Mesendoderm (in vitro differentiated cells): ENCODE measurements around the gene SYCP3.

ENCODE experiments used
- DNase-seq: peaks from one replicate; pipeline ENCODE4 v3.0.0; 2013
- H2AK5ac ChIP-seq: 2 replicates; pipeline ENCODE4 v1.6.1; 2013; ENCODE audit warnings: low read length, inconsistent platforms
- H2BK120ac ChIP-seq: 2 replicates; pipeline ENCODE4 v1.6.1; 2013; ENCODE audit warnings: low read depth, mild to moderate bottlenecking, low read length, moderate library complexity, mixed read lengths
- H2BK15ac ChIP-seq: replicated peaks from 2 replicates; pipeline ENCODE4 v1.6.1; 2013; ENCODE audit warnings: low read depth, mild to moderate bottlenecking, moderate library complexity
- H2BK5ac ChIP-seq: 2 replicates; pipeline ENCODE4 v1.6.1; 2013; ENCODE audit warnings: low read length, inconsistent platforms
- H3K18ac ChIP-seq: 2 replicates; pipeline ENCODE4 v1.6.1; 2013; ENCODE audit warnings: mild to moderate bottlenecking, low read length, mixed read lengths
- H3K23ac ChIP-seq: one replicate; pipeline ENCODE4 v1.6.1; 2013; ENCODE audit warnings: low read length
- H3K27ac ChIP-seq: 2 replicates; pipeline ENCODE4 v1.5.1; 2013; ENCODE audit warnings: low read depth, mild to moderate bottlenecking, inconsistent platforms, low read length, moderate library complexity
- H3K27me3 ChIP-seq: 2 replicates; pipeline ENCODE4 v1.6.1; 2013; ENCODE audit warnings: low read length, control low read depth, mild to moderate bottlenecking, inconsistent platforms; ENCODE audit not compliant: insufficient read depth, poor library complexity
- H3K36me3 ChIP-seq: 2 replicates; pipeline ENCODE4 v1.6.1; 2013; ENCODE audit warnings: low read length, inconsistent platforms; ENCODE audit not compliant: control insufficient read depth, insufficient read depth
- H3K4ac ChIP-seq: one replicate; pipeline ENCODE4 v1.6.1; 2013; ENCODE audit warnings: low read depth, mild to moderate bottlenecking, low read length, moderate library complexity
- H3K4me1 ChIP-seq: 2 replicates; pipeline ENCODE4 v1.6.1; 2013; ENCODE audit warnings: low read depth, low read length, inconsistent platforms; ENCODE audit not compliant: control insufficient read depth
- H3K4me2 ChIP-seq: 2 replicates; pipeline ENCODE4 v1.6.1; 2013; ENCODE audit warnings: low read length
- H3K4me3 ChIP-seq: 2 replicates; pipeline ENCODE4 v1.5.1; 2013; ENCODE audit warnings: mild to moderate bottlenecking, low read length
- H3K56ac ChIP-seq: one replicate; pipeline ENCODE4 v1.6.1; 2013; ENCODE audit warnings: low read length
- H3K79me1 ChIP-seq: 2 replicates; pipeline ENCODE4 v1.6.1; 2013; ENCODE audit warnings: low read length, inconsistent platforms
- H3K79me2 ChIP-seq: 2 replicates; pipeline ENCODE4 v1.6.1; 2013; ENCODE audit warnings: mild to moderate bottlenecking, low read length; ENCODE audit not compliant: control insufficient read depth, insufficient read depth
- H3K9ac ChIP-seq: 2 replicates; pipeline ENCODE4 v1.6.1; 2013; ENCODE audit warnings: low read length, inconsistent platforms
- H4K5ac ChIP-seq: one replicate; pipeline ENCODE4 v1.6.1; 2013; ENCODE audit warnings: low read length
- H4K8ac ChIP-seq: one replicate; pipeline ENCODE4 v1.6.1; 2013; ENCODE audit warnings: low read depth, mild to moderate bottlenecking, control low read depth, low read length, moderate library complexity
- WGBS: extraction: QIAGEN DNeasy Blood & Tissue Kit; methylation state at CpG from one replicate; pipeline ENCODE4 v1.1.7; 2013; ENCODE audit warnings: low lambda C conversion rate, missing lambda C conversion rate; ENCODE audit not compliant: insufficient coverage; ENCODE audit errors: extremely low coverage; 5-methylcytosine and 5-hydroxymethylcytosine counted together

Gene SYCP3

DNA sequence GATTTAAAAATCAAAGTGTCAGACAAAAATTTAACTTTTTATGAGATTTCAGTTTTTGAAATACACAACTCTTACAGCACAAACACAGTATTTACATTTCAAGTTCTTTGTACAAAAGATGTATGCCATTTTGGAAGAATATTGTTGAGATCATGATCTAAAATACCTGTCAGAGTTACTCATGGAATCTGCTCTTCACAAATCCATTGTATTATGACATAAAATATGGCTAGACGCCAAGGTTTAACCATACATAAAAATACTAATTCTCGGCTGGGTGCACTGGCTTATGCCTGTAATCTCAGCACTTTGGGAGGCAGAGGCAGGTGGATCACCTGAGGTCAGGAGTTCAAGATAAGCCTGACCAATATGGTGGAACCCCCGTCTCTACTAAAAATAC is 6.2 kb upstream of the SYCP3 start:
- Histone ChIP-seq H4K8ac (no peak overlapping the region), H3K27ac (no peak overlapping the region), H2BK5ac (no peak overlapping the region), H4K5ac (no peak overlapping the region), H3K4me3 (no peak overlapping the region), H3K27me3 (no peaks in the 10 kb centered on the region), H3K4ac (no peak overlapping the region), H3K79me1 (no peaks in the 10 kb centered on the region), H3K79me2 (no peaks in the 10 kb centered on the region), H3K23ac (no peak overlapping the region), H3K56ac (no peak overlapping the region), H3K9ac (no peak overlapping the region), H2BK15ac (no peak overlapping the region), H2AK5ac (no peak overlapping the region), H3K4me2 (no peak overlapping the region), H3K36me3 (no peaks in the 10 kb centered on the region), H3K18ac (no peak overlapping the region), H3K4me1 (no peaks in the 10 kb centered on the region), H2BK120ac (no peak overlapping the region)
- no peak for DNase-seq
- WGBS = no CpG with 5 or more reads among the region's 3 CpGs

DNA sequence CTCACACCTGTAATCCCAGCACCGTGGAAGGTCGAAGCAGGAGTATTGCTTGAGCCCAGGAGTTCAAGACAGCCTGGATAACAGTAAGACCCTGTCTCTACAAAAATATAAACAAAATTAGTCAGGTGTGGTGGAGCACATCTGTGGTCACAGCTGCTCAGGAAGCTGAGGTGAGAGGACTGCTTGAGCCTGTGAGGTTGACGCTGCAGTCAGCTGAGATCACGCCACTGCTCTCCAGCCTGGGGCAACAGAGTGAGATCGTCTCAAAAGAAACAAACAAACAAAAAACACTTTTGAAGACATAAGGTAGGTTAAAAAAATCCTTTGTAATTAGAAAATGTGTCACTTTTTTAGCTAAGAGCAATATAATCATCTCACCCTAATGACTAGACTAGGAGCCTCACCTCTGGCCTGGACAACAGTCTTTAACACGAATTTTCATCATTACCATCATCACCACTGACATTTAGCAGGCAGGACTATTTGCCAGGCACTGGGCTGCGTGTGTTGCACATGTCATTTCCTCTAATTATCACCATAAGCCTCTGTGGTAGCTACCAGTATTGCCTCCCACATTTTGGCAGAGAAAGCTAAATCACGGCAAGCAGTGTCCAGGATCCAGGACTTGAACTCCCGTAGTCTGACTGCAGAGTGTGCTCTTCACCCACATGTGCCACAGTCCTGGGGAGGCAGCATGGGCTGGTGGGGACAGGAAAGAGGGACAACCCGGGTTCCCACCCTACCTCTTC is 4.6 kb upstream of the SYCP3 start:
- Histone ChIP-seq H4K5ac (no peak overlapping the region), H3K79me2 (no peaks in the 10 kb centered on the region), H2BK15ac (no peak overlapping the region), H3K18ac (no peak overlapping the region), H2AK5ac (no peak overlapping the region), H3K79me1 (no peaks in the 10 kb centered on the region), H3K56ac (no peak overlapping the region), H3K4me3 (no peak overlapping the region), H4K8ac (no peak overlapping the region), H3K23ac (no peak overlapping the region), H3K4me1 (no peaks in the 10 kb centered on the region), H3K27ac (no peak overlapping the region), H2BK120ac (no peak overlapping the region), H3K9ac (no peak overlapping the region), H3K27me3 (no peaks in the 10 kb centered on the region), H3K36me3 (no peaks in the 10 kb centered on the region), H3K4me2 (no peak overlapping the region), H2BK5ac (no peak overlapping the region), H3K4ac (no peak overlapping the region)
- WGBS = no CpG with 5 or more reads among the region's 10 CpGs
- no peak for DNase-seq

GRCh38 chr12:101743242-101743641 is 4.0 kb upstream of the SYCP3 start:
- Histone ChIP-seq H4K8ac (no peak overlapping the region), H3K4me2 (no peak overlapping the region), H3K27ac (no peak overlapping the region), H3K23ac (no peak overlapping the region), H2AK5ac (no peak overlapping the region), H3K9ac (no peak overlapping the region), H3K36me3 (no peaks in the 10 kb centered on the region), H3K79me1 (no peaks in the 10 kb centered on the region), H4K5ac (no peak overlapping the region), H3K4me1 (no peaks in the 10 kb centered on the region), H3K4ac (no peak overlapping the region), H3K79me2 (no peaks in the 10 kb centered on the region), H3K18ac (no peak overlapping the region), H3K4me3 (no peak overlapping the region), H2BK5ac (no peak overlapping the region), H3K27me3 (no peaks in the 10 kb centered on the region), H2BK15ac (no peak overlapping the region), H2BK120ac (no peak overlapping the region), H3K56ac (no peak overlapping the region)
- WGBS = no CpG with 5 or more reads among the region's 1 CpG
- DNase-seq = no peak

- no peaks in the 10 kb centered on the region for H3K79me2 ChIP-seq
- H4K5ac ChIP-seq = no peak overlapping the region
- no peak overlapping the region for H3K18ac ChIP-seq
- no peak overlapping the region for H3K56ac ChIP-seq
- H3K27ac ChIP-seq = no peak overlapping the region
- no peaks in the 10 kb centered on the region for H3K79me1 ChIP-seq
- no peak overlapping the region for H3K9ac ChIP-seq
- no peak overlapping the region for H3K4me3 ChIP-seq
- no peak overlapping the region for H3K4ac ChIP-seq
- no peak overlapping the region for H2BK120ac ChIP-seq
- H2AK5ac ChIP-seq = no peak overlapping the region
- no peak for DNase-seq
- H3K27me3 ChIP-seq = no peaks in the 10 kb centered on the region
- no CpG with 5 or more reads among the region's 5 CpGs for WGBS
- H2BK15ac ChIP-seq = no peak overlapping the region
- no peak overlapping the region for H3K4me2 ChIP-seq
- no peaks in the 10 kb centered on the region for H3K4me1 ChIP-seq
- H2BK5ac ChIP-seq = no peak overlapping the region
- H3K23ac ChIP-seq = no peak overlapping the region
- H3K36me3 ChIP-seq = no peaks in the 10 kb centered on the region
- no peak overlapping the region for H4K8ac ChIP-seq
Measured at GRCh38 chr12:101740980-101741379, 1.7 kb upstream of the SYCP3 start.

GRCh38 chr12:101740566-101740965 is 1.3 kb upstream of the SYCP3 start:
- H3K79me1 ChIP-seq = no peaks in the 10 kb centered on the region
- H3K18ac ChIP-seq = no peak overlapping the region
- no peak for DNase-seq
- H3K4me3 ChIP-seq = no peak overlapping the region
- H4K8ac ChIP-seq = no peak overlapping the region
- no peaks in the 10 kb centered on the region for H3K27me3 ChIP-seq
- no peak overlapping the region for H3K4ac ChIP-seq
- no peak overlapping the region for H3K56ac ChIP-seq
- no peak overlapping the region for H2BK5ac ChIP-seq
- no peak overlapping the region for H2BK120ac ChIP-seq
- no peaks in the 10 kb centered on the region for H3K79me2 ChIP-seq
- WGBS = no CpG with 5 or more reads among the region's 5 CpGs
- no peak overlapping the region for H3K27ac ChIP-seq
- H3K23ac ChIP-seq = no peak overlapping the region
- H3K9ac ChIP-seq = no peak overlapping the region
- no peak overlapping the region for H4K5ac ChIP-seq
- H2BK15ac ChIP-seq = no peak overlapping the region
- H3K4me1 ChIP-seq = no peaks in the 10 kb centered on the region
- no peaks in the 10 kb centered on the region for H3K36me3 ChIP-seq
- H2AK5ac ChIP-seq = no peak overlapping the region
- H3K4me2 ChIP-seq = no peak overlapping the region

DNA sequence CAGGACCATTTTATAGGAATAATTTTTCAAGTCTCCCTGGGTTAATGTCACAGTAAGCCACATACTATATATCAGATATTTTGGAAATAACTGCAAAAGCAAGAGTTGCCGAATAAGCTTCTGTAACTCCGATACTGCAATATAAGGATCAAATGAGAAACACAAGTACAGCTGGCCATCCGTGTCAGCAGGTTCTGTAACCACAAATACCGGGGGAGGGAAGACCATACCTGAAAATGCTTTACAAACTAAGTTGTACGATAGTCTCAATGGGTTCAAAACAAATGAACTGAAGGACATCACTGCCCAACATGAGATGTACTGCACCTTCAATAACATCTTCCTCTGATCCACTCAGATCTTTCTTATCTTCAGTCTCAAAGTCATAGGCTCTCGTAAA is 1.8 kb downstream of the SYCP3 start:
- Histone ChIP-seq H3K4me2 (no peak overlapping the region), H3K23ac (no peak overlapping the region), H3K27ac (no peak overlapping the region), H3K4me3 (no peak overlapping the region), H3K36me3 (no peaks in the 10 kb centered on the region), H3K56ac (no peak overlapping the region), H3K4ac (no peak overlapping the region), H3K27me3 (no peaks in the 10 kb centered on the region), H3K79me2 (no peaks in the 10 kb centered on the region), H3K9ac (no peak overlapping the region), H4K8ac (no peak overlapping the region), H3K4me1 (no peaks in the 10 kb centered on the region), H2AK5ac (no peak overlapping the region), H2BK120ac (no peak overlapping the region), H2BK5ac (no peak overlapping the region), H3K18ac (no peak overlapping the region), H3K79me1 (no peaks in the 10 kb centered on the region), H4K5ac (no peak overlapping the region), H2BK15ac (no peak overlapping the region)
- no peak for DNase-seq
- WGBS = no CpG with 5 or more reads among the region's 6 CpGs
